Thoracic aorta (tissue), 2 donors: ENCODE results near the gene RGSL1. TPM values are rescaled to one million over a fixed set of nuclear protein-coding genes. Genes with fewer than 3 reads are reported as not detected.

Source experiments
- ATAC-seq: fragments of 150-250 bp; one replicate; pipeline ENCODE4 v1.8.0; 2017; ENCODE audit warnings: low read depth; ENCODE audit not compliant: insufficient number of reproducible peaks, low FRiP score
- DNase-seq: peaks from one replicate; pipeline ENCODE4 v3.0.0-alpha.2; 2020; ENCODE audit warnings: low spot score
- H3K27ac ChIP-seq, 2 donors: fragments of 200-600 bp; sonication (generic); 1 replicate in 1 of 2; 2 replicates in 1 of 2; pipeline ENCODE4 v1.5.1; 2016; ENCODE audit warnings: mild to moderate bottlenecking in 2 of 2, moderate library complexity in 2 of 2
- H3K27me3 ChIP-seq: fragments of 200-600 bp; sonication (generic); replicated peaks from 2 replicates; pipeline ENCODE4 v1.6.0; 2016; ENCODE audit warnings: mild to moderate bottlenecking; ENCODE audit not compliant: insufficient read depth
- H3K36me3 ChIP-seq: fragments of 200-600 bp; sonication (generic); one replicate; pipeline ENCODE4 v1.5.1; 2016
- H3K4me1 ChIP-seq, 2 donors: fragments of 200-600 bp; sonication (generic); 1 replicate in 1 of 2; 2 replicates in 1 of 2; pipeline versions ENCODE4 v1.5.1 to v1.6.0; 2016; ENCODE audit warnings: low read depth in 2 of 2, mild to moderate bottlenecking in 1 of 2; ENCODE audit not compliant: control insufficient read depth in 1 of 2
- H3K4me3 ChIP-seq: fragments of 200-600 bp; sonication (generic); 2 replicates; pipeline ENCODE4 v1.5.1; 2016; ENCODE audit warnings: mild to moderate bottlenecking
- H3K9me3 ChIP-seq: fragments of 200-600 bp; sonication (generic); 2 replicates; pipeline ENCODE4 v1.5.1; 2016
- total RNA-seq, 2 donors: library from RNA; depleted of rRNA; stranded (reverse); fragments of >200 nt; gene quantifications; one replicate each; pipeline versions ENCODE4 v1.1.0 to v1.2.3, GENCODE V29; 2016
- TF ChIP-seq, protein P1 (sequence below): fragments of 200-600 bp; sonication (generic); IDR thresholded peaks from one replicate; pipeline ENCODE4 v1.5.1; 2019; ENCODE audit warnings: antibody characterized with exemption

The RGSL1 gene
- total RNA-seq, 2 donors from 2014 or later, result not detected

DNA sequence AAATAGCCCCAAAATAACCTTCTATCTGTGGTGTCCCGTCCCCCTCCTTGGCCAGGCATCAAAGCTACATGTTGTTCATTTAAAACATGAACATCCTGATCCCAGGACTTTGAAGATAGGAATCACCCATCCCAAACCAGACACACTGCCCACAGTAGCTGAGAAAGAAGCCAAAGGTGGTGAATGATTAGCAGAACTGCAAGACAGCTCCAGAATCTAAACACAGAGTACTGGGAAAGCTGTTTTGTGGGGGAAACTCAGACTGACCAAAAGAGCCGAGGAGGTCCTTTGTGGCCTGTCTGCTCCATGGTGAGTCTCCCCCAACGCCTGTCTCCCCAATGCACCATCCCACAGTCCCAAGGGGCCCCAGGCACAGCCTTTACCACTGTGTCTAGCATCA is 42.2 kb upstream of the RGSL1 start:
- H3K4me1 ChIP-seq, result peaks cover 11 to 16% of the 10 kb centered on the region in 2 donors
- ATAC-seq (no peak), DNase-seq (no peak)
- TF ChIP-seq, protein P1, sequence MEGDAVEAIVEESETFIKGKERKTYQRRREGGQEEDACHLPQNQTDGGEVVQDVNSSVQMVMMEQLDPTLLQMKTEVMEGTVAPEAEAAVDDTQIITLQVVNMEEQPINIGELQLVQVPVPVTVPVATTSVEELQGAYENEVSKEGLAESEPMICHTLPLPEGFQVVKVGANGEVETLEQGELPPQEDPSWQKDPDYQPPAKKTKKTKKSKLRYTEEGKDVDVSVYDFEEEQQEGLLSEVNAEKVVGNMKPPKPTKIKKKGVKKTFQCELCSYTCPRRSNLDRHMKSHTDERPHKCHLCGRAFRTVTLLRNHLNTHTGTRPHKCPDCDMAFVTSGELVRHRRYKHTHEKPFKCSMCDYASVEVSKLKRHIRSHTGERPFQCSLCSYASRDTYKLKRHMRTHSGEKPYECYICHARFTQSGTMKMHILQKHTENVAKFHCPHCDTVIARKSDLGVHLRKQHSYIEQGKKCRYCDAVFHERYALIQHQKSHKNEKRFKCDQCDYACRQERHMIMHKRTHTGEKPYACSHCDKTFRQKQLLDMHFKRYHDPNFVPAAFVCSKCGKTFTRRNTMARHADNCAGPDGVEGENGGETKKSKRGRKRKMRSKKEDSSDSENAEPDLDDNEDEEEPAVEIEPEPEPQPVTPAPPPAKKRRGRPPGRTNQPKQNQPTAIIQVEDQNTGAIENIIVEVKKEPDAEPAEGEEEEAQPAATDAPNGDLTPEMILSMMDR, result no peak
- no peaks in the 10 kb centered on the region for H3K9me3 ChIP-seq
- no peak overlapping the region for H3K4me3 ChIP-seq
- H3K27ac ChIP-seq, result no peak overlapping the region
- no peaks in the 10 kb centered on the region for H3K36me3 ChIP-seq
- no peaks in the 10 kb centered on the region for H3K27me3 ChIP-seq

DNA sequence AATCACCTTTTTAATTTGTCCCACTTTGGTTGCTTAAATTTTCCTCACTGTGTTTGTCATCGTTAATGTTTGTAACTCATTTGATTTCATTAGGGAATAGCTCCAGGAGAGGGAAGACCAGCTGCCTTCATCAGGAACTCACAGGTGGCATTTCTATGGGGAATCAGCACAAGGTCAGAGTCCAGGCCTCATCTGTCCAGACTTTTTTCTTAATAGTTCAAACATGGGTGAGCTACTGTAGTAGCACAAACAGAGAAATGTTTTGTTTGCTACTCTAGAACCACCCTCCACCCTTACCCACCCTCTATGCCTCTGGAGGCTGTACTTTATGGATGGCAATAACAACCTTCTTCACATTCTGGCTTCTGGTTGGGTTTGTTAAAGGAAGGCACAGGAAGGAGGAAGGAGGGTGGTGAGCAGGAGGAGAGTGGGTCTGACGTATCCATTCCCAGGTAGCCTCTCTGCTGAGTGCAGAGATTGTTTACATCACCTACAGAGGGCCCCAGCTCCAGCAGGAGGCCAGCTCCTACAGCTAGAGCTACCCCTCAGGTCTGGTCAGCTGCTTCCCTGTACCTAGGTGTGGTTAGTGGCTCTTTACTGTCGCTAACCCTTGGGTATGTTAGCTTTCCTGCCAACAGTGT is 41.4 kb upstream of the RGSL1 start:
- Histone ChIP-seq H3K4me3 (no peak overlapping the region), H3K9me3 (no peaks in the 10 kb centered on the region), H3K4me1 (peaks cover 11 to 16% of the 10 kb centered on the region in 2 donors), H3K27me3 (no peaks in the 10 kb centered on the region), H3K27ac (no peak overlapping the region), H3K36me3 (no peaks in the 10 kb centered on the region)
- no peak for DNase-seq
- ATAC-seq, result no peak
- TF ChIP-seq, protein P1, result no peak

DNA sequence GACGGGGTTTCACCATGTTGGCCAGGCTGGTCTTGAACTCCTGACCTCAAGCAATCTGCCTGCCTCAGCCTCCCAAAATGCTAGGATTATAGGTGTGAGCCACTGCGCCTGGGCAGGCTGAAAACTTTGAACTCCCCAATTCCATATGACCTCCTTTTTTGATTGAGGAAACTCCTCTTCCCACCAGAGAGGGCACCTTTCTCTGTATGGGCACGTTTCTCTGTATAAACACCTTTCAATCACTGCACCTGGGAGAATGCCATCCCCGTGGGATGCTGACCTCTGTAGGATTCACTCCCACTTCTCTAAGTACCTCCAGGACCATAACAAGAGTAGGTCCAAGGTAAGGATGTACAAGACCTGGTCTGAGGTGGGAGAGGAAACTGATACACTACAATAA is 39.8 kb upstream of the RGSL1 start:
- H3K27ac ChIP-seq, result peak overlapping the region; percentile 30 to 62
- no peaks in the 10 kb centered on the region for H3K36me3 ChIP-seq
- no peak for DNase-seq
- H3K4me1 ChIP-seq, result peaks cover 11 to 16% of the 10 kb centered on the region in 2 donors
- H3K27me3 ChIP-seq, result no peaks in the 10 kb centered on the region
- no peak for ATAC-seq
- no peaks in the 10 kb centered on the region for H3K9me3 ChIP-seq
- no peak overlapping the region for H3K4me3 ChIP-seq
- TF ChIP-seq, protein P1, result no peak

DNA sequence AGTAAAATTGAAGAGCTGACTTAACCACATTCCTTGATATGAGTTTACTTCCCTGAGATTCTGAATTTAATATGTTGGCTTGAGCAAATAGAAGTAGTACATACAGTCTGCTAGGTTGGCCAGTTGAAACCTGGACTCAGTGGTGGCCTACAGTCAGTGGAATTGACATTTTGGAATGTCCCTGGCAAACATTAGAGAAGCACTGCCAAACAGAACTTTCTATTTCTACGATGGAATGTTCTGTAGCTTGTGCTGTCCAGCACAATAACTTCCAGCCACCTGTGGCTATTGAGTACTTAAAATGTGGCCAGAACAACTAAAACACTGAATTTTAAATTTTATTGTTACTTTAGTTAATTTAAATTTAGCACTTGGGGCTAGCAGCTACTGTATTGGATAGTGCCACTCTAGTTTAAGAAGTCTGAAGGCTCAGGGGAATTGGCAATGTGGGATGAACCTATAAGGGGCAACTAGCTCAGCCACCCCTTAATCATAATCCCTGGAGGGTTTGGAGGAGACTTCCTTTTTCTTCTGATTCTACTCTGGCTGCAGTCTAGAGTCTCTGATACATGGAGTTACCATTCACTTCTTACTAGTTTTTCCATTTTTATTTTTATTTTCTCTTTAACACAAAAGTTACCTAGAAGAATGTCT is 39.2 kb upstream of the RGSL1 start:
- H3K4me3 ChIP-seq, result no peak overlapping the region
- no peaks in the 10 kb centered on the region for H3K9me3 ChIP-seq
- TF ChIP-seq, protein P1, result no peak
- no peak for DNase-seq
- peaks cover 11 to 16% of the 10 kb centered on the region in 2 donors for H3K4me1 ChIP-seq
- H3K36me3 ChIP-seq, result no peaks in the 10 kb centered on the region
- ATAC-seq, result peak; percentile 76
- H3K27ac ChIP-seq, result peak overlapping the region; percentile 30 to 62
- H3K27me3 ChIP-seq, result no peaks in the 10 kb centered on the region

DNA sequence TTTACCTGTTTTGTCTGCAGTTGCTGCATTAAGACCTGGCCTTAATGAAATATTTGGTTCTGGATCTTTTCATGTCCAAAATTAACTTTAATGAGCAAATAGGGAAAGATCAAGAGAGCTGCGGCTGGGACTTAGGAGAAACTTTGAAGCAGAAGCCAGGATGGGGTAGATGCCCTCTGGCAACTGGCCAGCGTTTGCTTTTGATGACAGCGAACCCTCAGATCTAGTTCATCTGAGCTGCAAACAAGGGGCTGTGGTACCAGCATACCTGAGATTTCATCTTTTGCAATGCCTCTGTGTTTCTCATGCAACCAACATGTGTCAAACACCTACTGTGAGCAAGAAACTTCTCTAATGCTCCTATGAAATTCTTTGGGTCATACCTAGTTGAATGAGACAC is 36.5 kb upstream of the RGSL1 start:
- Histone ChIP-seq H3K4me1 (peaks cover 11 to 16% of the 10 kb centered on the region in 2 donors), H3K27me3 (no peaks in the 10 kb centered on the region), H3K9me3 (no peaks in the 10 kb centered on the region), H3K36me3 (no peaks in the 10 kb centered on the region), H3K27ac (no peak overlapping the region), H3K4me3 (no peak overlapping the region)
- TF ChIP-seq, protein P1, result no peak
- DNase-seq (no peak), ATAC-seq (no peak)
